ENCODE results near the gene ANKRD33.

The ANKRD33 gene

GRCh38 chr12:51905471-51906429, 17.8 kb downstream of the ANKRD33 start:
- DNase-seq, result no peak

DNA sequence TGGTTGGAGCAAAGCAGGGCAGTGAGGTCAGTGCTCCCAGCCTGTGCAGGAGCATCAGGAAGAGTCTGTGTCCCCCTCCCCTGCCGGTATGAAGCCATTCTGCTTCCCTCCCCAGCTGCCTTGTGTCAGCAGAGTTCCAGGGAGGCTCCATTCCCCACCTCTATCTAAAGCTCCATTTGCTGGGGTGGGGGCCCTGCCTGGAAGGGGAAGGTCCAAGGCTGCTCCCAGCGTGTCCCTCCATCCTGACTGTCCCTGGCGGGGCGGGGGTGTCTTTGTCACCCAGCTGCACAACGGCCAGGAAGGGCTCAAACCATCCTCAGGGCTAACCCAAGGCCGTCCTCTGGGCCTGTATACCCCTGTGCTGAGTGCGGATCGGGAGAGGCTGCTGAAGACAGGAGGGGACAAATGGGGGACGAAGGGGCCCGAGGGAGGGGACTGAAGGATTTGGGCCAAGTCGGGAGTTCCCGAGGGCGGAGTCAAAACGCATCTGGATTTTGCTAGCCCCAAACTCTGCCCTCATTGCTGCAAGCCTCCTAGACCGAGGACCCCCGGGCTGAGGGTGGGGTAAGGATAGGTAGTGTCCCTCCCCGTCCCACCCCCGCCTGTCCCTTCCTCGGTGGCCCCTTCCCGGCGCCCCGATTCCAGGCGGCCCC, 18.7 kb downstream of the ANKRD33 start:
- no peak for DNase-seq

GRCh38 chr12:51907083-51907855, 19.4 kb downstream of the ANKRD33 start, which contains the start of gene ACVRL1:
ACVRL1 (plus strand) TSS chr12:51907504; CDS start chr12:51912475, 4,971 bp downstream.
- DNase-seq, result no peak

GRCh38 chr12:51907856-51908425, 20.0 kb downstream of the ANKRD33 start:
- no peak for DNase-seq

- no peak for DNase-seq
Observed at GRCh38 chr12:51908876-51909592, 21.1 kb downstream of the ANKRD33 start.

GRCh38 chr12:51910168-51910567, 22.3 kb downstream of the ANKRD33 start:
- no peak for DNase-seq

DNA sequence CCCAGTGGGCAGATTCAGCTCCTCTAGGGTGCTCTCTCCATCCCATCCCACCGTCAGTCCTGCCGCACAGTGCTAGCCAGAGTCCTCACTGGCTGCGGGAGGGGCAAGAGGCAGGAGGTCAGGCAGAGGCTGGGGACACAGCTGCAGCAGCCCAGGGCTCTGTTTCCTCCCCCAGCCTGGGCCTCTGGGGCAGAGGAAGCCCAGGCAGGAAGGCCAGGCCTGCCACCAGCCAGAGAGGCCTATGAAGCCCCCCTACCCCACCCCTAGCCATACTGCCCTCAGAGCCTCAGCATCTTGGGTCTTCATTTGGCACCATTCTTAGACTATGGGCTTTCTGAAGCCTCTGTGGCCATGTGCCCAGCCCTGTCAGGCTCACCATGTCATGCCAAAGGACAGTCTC, 22.8 kb downstream of the ANKRD33 start:
- DNase-seq, result no peak

GRCh38 chr12:51911307-51911706, 23.4 kb downstream of the ANKRD33 start:
- DNase-seq, result no peak

- DNase-seq, result no peak
Observed at GRCh38 chr12:51911788-51912711, 24.1 kb downstream of the ANKRD33 start.

DNA sequence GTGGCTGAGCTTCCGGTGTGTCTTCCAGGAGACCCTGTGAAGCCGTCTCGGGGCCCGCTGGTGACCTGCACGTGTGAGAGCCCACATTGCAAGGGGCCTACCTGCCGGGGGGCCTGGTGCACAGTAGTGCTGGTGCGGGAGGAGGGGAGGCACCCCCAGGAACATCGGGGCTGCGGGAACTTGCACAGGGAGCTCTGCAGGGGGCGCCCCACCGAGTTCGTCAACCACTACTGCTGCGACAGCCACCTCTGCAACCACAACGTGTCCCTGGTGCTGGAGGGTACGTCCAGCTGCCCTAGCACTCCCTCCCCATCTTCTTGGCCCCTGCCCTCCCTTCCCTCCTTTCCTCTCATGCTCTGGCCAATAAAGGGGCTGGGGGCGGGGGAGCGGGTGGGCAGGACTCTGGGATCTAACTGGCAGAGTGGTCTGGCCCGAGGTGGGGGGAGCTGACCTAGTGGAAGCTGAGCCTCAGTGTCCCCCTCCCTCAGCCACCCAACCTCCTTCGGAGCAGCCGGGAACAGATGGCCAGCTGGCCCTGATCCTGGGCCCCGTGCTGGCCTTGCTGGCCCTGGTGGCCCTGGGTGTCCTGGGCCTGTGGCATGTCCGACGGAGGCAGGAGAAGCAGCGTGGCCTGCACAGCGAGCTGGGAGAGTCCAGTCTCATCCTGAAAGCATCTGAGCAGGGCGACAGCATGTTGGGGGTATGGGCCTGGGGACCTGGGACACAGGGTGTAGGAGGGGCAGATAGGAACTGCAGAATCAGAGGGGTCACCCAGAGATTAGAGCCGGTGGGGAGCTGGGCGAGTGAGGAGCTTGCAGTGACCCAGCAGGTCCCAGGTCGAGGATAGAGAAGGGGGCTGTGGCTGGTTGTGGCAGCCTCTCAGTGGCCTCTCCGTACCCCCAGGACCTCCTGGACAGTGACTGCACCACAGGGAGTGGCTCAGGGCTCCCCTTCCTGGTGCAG, 25.4 kb downstream of the ANKRD33 start:
- no peak for DNase-seq

DNA sequence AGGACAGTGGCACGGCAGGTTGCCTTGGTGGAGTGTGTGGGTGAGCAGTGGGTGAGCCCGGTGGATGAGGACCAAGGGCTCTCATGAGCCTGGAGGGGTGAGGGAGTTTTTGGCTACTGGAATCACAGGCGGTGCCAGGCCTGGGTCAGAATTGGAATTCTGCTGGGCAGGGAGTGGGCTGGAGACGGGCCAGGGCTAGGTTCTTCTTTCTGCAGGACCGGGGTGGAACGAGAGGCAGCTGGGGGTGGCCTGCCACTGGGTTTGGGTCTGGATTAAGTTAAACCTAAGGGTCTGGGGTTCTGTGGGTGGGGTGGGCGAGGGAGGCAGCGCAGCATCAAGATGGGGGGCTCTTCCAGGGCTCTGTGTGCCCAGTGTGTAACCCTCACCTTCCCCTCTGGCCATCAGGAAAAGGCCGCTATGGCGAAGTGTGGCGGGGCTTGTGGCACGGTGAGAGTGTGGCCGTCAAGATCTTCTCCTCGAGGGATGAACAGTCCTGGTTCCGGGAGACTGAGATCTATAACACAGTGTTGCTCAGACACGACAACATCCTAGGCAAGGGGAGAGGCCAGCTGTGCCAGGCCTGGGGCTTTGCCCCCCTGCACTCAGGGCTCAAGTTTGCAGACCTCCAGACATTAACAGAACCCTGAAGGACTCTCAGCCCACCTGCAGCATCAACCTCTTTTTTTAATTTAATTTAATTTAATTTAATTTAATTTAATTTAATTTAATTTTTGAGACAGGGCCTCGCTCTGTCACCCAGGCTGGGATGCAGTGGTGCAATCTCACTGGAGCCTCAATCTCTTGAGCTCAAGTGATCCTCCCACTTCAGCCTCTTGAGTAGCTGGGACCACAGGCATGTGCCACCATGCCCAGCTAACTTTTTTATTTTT, 26.4 kb downstream of the ANKRD33 start:
- DNase-seq, result no peak

DNA sequence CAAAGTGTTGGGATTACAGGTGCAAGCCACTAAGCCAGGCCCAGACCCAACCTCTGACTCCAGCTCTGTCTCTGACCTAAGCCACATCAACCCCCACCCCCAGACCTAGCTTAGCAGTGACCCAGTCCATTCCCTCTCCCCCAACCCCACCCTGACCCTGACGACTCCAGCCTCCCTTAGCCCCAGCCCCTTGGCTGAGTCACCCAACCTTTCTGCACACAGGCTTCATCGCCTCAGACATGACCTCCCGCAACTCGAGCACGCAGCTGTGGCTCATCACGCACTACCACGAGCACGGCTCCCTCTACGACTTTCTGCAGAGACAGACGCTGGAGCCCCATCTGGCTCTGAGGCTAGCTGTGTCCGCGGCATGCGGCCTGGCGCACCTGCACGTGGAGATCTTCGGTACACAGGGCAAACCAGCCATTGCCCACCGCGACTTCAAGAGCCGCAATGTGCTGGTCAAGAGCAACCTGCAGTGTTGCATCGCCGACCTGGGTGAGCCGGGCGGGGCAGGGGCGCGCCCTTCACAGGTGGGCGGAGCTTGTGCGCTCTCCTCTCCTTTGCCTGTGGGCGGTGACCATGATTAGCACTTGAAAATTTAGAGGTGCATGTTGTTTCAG, 27.2 kb downstream of the ANKRD33 start:
- DNase-seq, result no peak

- no peak for DNase-seq
Observed at GRCh38 chr12:51915951-51916350, 28.0 kb downstream of the ANKRD33 start.

- DNase-seq, result no peak
Observed at GRCh38 chr12:51917041-51917590, 29.2 kb downstream of the ANKRD33 start.

DNA sequence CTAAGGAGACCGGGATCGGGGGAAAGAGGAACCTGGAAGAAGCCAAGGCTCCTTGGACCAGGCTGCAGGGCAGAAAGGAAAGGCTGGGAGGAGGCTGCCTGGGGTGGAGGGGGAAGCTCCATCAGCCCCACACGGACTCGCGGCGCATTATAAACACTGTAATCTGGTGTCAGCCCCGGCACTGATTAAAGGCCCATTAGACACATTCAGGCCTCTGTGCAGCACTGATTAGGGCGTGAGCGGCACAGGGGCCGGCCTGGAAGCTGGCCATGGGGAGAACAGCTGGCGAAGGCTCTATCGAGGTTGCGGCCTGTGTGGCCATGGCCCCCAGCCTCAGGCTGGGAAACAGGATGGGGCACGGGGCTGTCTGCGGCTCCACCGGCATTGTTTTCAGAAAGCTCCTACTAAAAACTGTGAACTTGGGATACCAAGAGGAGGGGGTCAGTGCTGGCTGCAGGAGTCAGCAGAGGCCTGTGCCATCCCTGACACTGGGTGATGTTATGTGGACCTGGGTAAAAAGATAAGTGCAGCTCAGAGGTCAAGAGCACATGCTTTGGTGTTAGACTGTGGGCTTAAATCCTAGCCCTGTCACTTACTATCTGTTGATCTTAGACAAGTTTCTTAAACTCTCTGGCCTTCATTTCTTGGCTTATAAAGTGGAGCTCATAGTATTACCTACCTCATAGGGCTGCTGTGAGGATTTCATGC, 30.0 kb downstream of the ANKRD33 start:
- DNase-seq, result no peak

GRCh38 chr12:51920046-51920445, 32.1 kb downstream of the ANKRD33 start:
- no peak for DNase-seq

GRCh38 chr12:51921017-51921725, 33.3 kb downstream of the ANKRD33 start:
- DNase-seq, result no peak

Measured in KG1 (cell line).